Measurements from ENCODE around the gene METRN.

The METRN gene

GRCh38 chr16:723695-724094 lies 8.8 kb downstream of the METRN start:
- DNase-seq (ENCODE audit: low spot score) = no peak

DNA sequence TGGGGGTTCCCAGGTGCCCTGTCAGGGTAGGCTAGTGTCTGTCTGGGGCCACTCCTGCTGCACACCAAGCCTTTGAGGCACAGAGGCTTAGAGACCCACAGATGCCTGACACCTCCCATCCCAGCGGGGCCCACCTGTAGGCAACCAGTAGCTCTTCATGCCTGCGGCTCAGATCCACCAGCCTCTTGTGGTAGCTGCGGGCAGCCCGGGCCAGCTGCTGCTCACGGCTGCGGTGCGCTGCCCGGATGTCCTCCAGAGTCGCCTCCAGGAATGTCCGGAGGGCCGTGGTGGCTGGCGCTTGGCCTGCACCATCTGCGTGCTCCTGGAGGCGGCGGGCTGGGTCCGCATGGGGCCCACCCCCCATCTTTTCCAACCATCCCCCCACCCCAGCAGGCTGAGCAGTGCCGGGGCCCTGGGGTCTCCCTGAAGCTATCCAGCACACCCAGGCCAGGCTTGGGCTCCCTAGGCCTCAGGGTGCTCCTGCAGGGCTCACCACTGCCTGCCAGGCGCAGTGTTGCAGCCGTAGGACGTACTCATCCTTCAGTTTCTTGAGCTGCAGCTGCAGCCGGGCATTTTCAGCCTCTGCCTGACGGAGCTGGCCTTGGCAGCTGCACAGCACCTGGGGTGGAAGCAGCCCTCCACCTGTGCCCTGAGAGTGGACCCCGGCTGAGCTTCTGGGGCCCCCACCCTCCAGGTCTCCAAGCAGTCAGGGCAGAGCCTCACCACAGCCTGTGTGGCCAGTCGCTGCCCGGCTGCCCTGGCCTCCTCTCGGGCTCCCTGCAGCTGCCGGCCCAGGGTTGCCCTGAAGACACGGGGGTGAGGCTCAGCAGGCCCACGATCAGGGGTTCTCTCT lies 9.5 kb downstream of the METRN start:
- peak; percentile 62 for DNase-seq (ENCODE audit: low spot score)

DNA sequence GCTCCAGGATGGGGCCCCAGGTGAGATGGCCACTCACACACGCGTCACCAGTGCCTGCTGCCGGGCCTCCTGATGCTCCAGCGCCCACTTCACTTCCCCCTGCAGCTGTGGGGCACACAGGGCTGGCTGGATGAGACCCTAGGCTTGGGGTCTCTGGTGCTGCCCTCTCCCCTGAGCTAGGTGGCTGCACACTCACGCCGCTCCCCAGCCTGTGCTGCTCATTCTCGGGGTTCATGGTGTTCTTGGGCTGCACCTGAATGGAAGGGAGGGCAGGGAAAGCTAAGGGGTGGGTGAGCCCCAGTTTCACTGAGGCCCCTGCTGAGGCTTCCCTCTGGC lies 10.1 kb downstream of the METRN start:
- DNase-seq (ENCODE audit: low spot score) = no peak

GRCh38 chr16:725463-726187 lies 10.7 kb downstream of the METRN start:
- DNase-seq (ENCODE audit: low spot score) = no peak

DNA sequence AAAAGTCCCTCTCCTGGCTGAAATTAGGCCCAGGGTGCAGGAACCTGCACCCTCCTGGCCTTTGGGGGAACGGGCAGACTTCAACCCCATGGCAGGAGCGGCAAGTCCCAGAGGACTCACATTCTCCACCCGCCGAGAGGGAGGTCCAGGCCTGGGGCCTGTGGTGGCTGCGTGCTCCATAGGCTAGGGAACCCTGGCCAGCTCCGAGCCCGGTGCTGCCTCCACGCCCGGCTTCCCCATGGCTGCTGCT lies 11.2 kb downstream of the METRN start:
- peak; percentile 56 for DNase-seq (ENCODE audit: low spot score)

DNA sequence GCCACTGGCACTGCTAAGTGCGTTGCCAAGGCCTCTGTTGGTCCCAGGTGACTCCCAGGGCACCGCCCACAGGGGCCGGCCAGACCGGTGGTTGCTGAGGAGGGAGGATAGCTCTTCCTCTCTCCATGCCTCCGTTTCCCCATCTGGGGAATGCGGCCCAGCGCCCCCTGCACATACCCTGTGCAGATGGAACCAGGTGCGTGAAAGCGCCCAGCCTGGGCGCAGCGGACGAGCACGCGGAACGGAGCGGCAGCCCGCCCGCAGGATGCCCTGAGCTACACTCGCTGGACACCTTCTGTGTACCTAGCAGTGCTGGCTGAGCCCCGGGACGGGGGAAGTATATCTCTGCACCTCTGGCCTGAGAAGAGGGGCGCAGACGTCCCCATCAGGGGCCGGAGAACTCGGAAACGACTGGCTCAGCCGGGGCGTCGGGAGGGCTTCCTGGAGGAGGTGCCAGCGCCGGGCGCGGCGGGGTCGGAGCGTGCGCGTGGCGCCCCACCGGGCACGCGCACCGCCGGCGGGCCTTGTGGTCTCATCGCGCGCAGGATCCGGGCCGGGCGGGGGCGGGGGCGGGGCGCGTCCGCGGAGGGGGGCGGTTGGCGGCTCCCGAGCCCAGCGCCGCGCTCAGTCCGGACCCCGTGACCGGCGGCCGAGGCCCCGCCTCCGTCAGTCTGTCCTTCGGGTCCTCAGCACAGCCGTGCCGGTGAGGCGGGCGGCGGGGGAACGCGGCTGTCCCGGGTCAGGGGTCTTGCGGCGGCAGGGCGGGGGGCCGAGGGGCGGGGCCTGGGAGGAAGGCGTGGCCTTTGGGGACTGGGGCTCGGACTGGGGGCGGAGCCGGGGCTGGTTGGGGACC lies 11.7 kb downstream of the METRN start, which contains the start of the genes CCDC78 and HAGHL:
Gene CCDC78 (minus strand): TSS at position 6 of the 853 bp plus-strand sequence. CDS start 76 bp downstream, outside the sequence.
Gene HAGHL (plus strand): TSS at position 669 of the 853 bp plus-strand sequence. CDS start 404 bp downstream, outside the sequence.
- peak; percentile 60 for DNase-seq (ENCODE audit: low spot score)

DNA sequence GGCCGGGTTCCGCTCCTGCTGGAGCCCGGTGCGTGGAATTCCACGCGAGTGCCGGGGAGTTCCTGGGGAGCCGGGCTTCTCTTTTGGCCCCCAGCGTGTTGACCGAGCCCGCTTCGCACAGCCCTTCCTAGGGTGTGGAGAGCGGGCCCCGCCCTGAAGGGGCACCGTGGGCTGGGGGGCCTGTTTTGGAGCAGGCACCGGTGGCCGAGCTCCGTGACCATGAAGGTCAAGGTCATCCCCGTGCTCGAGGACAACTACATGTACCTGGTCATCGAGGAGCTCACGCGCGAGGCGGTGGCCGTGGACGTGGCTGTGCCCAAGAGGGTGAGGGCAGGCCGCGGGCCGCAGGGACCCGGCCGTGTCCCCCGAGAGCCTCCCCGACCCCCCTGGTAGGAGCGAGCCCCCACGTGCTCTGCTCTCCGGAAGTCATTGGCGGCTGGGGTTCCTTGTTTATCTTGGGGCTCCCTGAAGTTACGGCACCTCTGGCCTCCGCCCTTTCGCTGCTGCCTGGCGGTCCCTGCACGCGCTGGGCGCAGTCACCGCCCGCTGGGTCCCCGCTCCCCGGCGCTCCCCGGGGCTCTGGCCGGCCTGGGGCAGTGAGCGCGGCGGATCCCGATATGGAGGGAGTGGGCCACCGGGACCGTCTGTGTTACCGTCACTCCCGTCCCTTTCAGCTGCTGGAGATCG lies 12.5 kb downstream of the METRN start:
- DNase-seq (ENCODE audit: low spot score) = no peak

DNA sequence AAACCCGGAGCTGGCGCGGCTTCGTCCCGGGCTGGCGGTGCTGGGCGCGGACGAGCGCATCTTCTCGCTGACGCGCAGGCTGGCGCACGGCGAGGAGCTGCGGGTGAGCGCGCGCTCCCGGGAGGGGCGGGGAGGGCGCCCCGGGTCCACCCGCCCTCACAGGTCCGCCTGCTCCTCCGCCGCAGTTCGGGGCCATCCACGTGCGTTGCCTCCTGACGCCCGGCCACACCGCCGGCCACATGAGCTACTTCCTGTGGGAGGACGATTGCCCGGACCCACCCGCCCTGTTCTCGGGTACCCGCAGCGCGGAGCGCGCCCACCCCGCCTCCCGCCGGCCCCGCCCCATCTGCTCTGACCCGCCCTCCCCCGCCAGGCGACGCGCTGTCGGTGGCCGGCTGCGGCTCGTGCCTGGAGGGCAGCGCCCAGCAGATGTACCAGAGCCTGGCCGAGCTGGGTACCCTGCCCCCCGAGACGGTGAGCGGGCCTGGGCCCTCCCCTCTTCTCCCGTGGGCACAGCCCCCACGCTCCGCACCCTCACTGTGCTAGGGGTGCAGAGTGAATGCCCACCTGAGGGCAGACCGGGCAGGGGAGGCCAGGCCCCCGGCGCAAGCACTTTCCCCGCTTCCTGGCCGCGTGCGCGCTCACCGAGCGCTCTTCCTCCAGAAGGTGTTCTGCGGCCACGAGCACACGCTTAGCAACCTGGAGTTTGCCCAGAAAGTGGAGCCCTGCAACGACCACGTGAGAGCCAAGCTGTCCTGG lies 13.4 kb downstream of the METRN start:
- peak; percentile 75 for DNase-seq (ENCODE audit: low spot score)

DNA sequence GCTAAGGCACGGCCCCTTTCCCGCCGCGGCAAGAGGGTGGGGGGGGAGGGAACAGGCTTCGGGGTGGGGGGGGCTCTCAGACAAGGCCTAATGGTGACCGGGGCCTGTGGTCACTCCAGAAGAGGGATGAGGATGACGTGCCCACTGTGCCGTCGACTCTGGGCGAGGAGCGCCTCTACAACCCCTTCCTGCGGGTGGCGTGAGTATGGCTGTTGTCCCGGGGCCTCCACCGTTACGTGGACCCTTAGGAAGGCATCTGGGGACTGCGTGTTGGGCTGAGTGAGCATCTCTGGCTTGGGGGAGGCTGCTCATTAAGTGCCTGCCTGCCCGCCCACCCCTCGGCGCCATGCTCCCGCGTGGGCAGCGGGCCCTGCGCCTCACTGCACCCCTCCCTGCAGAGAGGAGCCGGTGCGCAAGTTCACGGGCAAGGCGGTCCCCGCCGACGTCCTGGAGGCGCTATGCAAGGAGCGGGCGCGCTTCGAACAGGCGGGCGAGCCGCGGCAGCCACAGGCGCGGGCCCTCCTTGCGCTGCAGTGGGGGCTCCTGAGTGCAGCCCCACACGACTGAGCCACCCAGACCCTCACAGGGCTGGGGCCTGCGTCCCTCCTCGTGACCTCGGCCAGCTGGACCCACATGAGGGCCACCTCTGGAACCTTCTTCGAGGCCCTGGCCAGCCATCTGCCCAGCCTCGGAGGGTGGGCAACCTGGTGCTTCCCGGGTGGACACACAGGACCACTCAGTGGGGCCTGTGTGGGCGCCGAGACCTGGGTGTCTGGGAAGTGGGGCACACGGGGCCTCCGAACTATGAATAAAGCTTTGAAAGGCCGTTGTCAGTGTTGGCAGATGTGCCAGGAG lies 14.2 kb downstream of the METRN start:
- no peak for DNase-seq (ENCODE audit: low spot score)

DNA sequence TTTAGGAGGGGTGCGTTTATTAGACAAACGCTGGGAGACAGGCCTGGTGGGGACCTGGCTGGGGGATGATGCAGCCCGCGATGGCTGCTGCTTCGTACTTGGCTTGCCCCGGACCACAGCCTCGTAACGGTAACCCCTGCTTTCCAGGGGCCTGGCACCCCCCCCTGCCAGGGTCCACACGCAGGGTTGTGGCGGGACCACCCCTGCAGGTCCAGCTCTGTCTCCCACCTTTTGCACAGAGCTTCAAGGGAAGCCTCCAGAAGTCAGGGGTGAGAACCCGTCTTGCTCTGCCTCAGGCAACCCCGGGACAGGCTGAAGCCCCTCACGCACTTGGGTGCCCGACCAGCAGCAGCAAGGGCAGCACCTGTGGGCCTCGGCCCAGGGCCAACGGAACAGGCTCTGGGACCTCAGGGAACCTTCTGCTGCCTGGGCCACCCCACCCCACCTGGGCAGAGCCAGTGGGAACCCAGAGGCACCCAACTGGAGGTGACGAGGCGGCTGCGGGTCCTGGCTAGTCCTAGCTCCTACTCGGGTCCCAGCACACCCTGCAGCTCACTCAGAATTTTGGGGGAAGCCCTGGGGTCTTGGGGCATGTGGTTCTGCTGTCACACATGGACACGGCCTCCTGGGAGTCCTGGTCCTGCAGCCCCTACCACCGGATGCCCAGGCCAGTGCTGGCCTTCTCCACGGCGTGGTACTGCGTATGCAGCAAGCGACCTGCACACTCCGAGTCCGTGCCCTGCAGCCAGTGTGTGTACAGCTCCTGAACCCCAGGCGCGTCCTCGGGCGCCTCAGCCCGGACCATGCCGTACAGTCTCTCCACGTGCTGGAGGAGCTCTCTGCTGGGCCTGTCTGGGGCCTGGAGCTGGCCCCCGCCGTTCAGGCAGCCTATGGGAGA lies 15.1 kb downstream of the METRN start:
- no peak for DNase-seq (ENCODE audit: low spot score)

DNA sequence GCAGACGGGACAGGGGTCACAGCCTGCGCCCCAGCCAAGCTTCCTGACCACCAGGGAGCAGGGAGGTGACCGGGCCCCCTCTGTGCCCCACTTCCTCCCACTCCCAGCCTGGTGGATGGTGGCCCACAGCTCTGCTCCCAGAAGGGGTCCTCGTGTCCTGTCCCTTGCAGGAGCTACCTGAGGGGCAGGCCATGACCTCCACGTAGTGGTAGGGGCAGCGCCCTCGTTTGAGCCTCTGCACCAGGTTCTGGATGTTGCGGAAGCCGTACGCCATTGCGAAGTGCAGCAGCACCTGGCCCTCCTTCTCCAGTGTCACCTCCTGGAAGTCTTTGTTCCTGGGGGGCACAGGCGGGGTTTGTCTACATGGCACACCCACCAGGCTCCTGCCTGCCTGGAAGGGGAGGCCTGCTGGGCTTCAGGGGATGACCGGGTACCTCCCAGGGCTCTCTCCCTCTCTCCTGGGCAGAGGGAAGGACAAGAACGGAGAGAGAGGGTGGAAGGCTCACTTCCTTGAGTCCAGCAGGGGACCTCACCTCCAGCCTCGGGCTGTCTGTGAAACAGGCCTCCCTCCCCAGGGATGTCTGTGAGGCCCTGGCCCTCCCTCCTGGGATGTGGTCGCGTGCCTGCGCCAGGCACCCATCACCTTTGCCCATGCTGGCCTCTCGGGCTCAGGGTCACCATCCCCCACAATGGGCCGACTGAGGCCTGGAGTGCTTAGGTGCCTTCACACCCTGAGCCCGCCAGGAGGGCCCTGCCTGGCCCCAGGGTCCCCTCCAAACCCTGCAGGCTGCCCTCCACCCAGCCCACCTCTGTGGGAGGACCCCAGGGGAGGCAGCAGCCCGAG lies 16.0 kb downstream of the METRN start:
- no peak for DNase-seq (ENCODE audit: low spot score)

DNA sequence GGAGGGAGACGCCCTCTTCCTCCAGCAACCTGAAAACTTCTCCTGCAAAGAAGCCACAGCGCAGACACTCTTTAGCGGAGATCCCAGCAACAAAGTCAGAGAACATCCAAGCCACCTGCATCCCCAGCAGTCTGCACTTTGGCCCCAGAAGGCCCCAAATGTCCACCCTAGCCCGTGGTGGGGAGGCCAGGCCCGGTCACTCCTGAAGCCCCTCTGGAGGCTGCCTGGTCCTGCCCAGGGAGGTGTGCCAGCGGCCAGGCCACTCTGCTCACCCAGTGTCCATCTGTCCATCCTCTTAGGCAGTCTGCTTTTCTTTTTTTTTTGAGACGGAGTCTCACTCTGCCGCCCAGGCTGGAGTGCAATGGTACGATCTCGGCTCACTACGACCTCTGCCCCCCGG lies 17.4 kb downstream of the METRN start:
- DNase-seq (ENCODE audit: low spot score) = no peak

DNA sequence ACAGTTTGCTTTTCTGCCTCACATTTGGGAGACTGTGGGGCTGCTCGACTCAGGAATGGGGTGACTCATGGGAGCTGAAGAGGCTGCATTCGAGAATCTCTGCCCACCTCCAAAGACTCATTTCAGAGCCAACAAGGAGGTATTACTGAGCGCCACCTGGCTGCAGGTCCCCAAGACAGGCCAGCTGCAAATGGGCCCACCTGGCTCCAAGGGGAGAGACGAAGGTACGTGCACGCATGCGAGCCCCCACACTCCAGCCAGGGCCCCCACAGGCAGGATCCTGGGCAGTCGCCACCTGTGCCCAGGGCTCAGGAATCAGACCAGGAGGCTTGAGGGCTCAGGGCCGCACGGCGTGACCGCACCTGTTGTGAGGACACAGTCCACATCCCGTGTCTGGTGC lies 18.0 kb downstream of the METRN start:
- no peak for DNase-seq (ENCODE audit: low spot score)

DNA sequence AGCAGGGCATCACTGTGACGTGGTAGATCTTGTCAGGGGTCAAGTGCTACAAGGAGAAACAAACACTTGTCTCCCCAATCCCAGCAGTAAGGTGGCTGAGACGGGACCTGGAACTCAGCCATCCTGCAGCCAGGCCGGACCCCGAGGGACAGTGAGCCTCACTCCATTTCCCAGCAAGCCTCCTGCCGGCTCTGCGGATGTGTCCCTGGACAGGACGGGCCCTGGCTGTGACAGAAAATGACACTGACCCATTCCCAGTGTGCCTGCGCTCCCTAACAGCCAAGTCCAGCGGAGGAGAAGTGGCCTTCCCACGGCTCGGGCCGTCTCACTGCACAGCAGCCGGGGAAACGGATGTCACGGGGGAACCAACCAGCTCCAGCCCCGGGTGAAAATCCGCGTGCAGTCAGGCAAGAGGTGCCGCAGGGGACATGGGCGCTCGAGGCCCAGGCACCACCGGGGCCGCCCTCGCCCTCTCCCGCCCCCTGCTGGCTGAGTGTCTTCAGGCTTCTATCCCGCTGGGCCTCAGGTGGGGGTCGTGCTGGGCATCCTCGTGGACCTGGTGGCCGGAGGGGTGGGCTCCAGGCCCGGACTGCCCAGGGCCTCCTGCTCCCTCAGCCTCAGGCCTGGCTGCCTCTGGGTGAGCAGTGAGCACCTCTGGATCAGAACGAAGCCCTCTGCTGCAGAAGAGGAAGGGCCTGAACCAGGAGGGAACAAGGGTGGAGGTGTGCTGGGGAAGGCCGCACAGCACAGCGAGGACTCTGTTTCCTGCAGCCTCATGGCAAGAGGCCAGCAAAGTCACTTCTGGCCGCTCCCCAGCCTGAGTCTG lies 18.7 kb downstream of the METRN start:
- DNase-seq (ENCODE audit: low spot score) = no peak

GRCh38 chr16:734208-734980 lies 19.5 kb downstream of the METRN start:
- DNase-seq (ENCODE audit: low spot score) = no peak

All from cerebellar cortex (tissue), 1 donor.